ENCODE measurements around the gene NAV2. TPM values are rescaled to one million over a fixed set of nuclear protein-coding genes. Genes with fewer than 3 reads are reported as not detected.

Gene NAV2
- total and polyA plus RNA-seq, 2 donors, result 2.0 to 5.8 TPM

DNA sequence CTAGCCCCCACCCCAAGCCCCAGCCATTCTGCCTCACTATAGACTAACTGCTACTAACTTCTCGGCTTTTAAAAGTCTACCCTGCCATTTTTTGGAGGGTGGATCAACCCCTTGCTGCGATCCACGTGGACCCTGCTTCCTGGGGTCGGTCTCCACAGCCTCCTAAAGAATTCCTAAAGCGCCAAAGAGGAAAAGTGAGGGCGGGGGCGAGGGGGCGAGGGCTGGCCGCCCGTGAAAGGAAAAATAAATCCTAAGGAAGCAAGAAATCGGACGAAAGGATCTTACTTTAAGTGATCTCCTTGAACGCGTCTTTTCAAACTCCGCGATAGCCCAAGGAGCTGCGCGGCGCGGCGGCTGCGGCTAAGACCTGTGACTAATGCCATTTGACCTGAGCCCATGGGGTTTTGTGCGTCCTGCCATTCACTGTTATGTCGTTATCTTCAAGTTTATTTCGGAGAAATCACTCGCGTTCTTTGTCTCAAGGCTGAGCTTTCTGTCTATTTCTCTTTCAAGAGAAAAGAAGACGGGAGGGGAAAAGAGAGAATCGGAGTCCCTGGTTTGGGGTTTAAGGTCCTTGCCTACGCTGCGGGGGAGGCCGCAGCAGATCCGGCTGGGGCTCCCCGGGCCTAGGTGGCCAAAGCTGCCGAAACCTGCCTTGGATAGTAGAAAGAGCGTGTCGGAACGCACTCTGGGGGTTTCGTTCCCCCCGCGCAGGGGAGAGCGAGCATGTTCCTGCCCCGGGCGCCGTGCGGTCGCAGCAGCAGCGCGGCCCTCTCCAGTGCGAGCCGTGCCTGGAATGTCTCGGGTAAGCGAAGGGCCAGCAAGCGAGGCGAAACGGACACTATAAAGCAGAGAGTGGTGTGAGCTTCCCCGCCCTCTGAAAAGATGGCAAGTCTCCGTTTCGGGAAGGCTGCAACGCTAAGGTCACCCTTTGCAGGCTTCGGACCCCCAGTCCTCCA is 450.5 kb downstream of the NAV2 start:
- peaks cover 0 to 2% of the 10 kb centered on the region in 2 donors for H3K9me3 ChIP-seq (ENCODE audit: control insufficient read depth in 2 of 2, insufficient read depth in 1 of 2, low read length in 1 of 2)
- DNase-seq (ENCODE audit: low read depth in 6 of 9, low spot score in 9 of 9), result peak in 1 of 9 donors; percentile 7
- H3K27ac ChIP-seq (ENCODE audit: low read depth in 1 of 2, low read length in 1 of 2), result no peak overlapping the region
- 3% methylated on average over 61 of the region's 61 CpGs for WGBS
- H3K27me3 ChIP-seq (ENCODE audit: control insufficient read depth in 2 of 2, insufficient read depth in 1 of 2, low read length in 1 of 2), result peaks cover 73 to 99% of the 10 kb centered on the region in 2 donors
- H3K4me3 ChIP-seq (ENCODE audit: low read length in 2 of 2), result no peak overlapping the region
- no peaks in the 10 kb centered on the region for H3K36me3 ChIP-seq (ENCODE audit: control insufficient read depth in 2 of 2, insufficient read depth in 2 of 2, low read length in 1 of 2)
- no peaks in the 10 kb centered on the region for H3K4me1 ChIP-seq (ENCODE audit: control insufficient read depth in 2 of 2, insufficient read depth in 2 of 2, low read length in 2 of 2)

DNA sequence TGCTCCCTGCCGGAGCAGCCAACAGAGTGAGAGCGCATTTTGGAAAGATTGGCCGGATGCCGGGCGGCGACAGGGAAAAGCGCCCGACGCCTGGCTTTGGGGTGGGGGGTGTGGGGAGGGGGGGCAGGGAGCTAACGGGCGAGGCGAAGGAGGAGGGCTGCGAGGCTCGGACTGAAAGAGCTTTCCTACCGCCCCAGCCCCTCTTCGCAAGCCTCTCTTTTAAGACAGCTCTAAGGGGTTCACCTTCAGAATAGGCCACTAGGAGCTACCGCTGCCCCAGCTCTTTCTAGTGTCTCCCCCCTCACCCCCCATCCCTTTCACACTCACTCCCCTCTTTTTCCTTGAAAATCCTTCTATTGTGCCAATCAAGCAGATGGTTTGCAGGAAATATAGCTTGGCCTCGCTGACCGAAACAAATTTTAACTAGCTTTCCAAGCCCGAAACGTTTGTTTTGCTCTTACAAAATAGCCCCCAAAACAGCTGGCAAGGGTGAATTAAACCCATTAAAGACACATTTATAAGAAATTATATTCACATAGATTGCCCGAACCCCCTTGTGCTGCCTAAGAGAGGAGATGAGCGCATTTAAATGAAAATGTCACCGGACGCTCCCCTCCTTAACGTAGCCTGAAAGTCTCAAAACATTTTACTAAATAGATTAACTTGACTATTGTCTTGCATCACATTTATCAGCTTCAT is 451.3 kb downstream of the NAV2 start:
- DNase-seq (ENCODE audit: low read depth in 6 of 9, low spot score in 9 of 9), result no peak
- no peaks in the 10 kb centered on the region for H3K36me3 ChIP-seq (ENCODE audit: control insufficient read depth in 2 of 2, insufficient read depth in 2 of 2, low read length in 1 of 2)
- H3K27ac ChIP-seq (ENCODE audit: low read depth in 1 of 2, low read length in 1 of 2), result no peak overlapping the region
- no peaks in the 10 kb centered on the region for H3K4me1 ChIP-seq (ENCODE audit: control insufficient read depth in 2 of 2, insufficient read depth in 2 of 2, low read length in 2 of 2)
- WGBS, result 9% methylated on average over 26 of the region's 26 CpGs
- no peak overlapping the region for H3K4me3 ChIP-seq (ENCODE audit: low read length in 2 of 2)
- peaks cover 0 to 2% of the 10 kb centered on the region in 2 donors for H3K9me3 ChIP-seq (ENCODE audit: control insufficient read depth in 2 of 2, insufficient read depth in 1 of 2, low read length in 1 of 2)
- peaks cover 64 to 94% of the 10 kb centered on the region in 2 donors for H3K27me3 ChIP-seq (ENCODE audit: control insufficient read depth in 2 of 2, insufficient read depth in 1 of 2, low read length in 1 of 2)

All from thymus (tissue), 11 donors.